ENCODE results near the gene BRMS1L.
"Not testable (repeated sequence)": the region's sequence is repeated elsewhere in the genome, so short reads cannot be mapped to it uniquely, and the experiment has no call there.

BRMS1L gene

DNA sequence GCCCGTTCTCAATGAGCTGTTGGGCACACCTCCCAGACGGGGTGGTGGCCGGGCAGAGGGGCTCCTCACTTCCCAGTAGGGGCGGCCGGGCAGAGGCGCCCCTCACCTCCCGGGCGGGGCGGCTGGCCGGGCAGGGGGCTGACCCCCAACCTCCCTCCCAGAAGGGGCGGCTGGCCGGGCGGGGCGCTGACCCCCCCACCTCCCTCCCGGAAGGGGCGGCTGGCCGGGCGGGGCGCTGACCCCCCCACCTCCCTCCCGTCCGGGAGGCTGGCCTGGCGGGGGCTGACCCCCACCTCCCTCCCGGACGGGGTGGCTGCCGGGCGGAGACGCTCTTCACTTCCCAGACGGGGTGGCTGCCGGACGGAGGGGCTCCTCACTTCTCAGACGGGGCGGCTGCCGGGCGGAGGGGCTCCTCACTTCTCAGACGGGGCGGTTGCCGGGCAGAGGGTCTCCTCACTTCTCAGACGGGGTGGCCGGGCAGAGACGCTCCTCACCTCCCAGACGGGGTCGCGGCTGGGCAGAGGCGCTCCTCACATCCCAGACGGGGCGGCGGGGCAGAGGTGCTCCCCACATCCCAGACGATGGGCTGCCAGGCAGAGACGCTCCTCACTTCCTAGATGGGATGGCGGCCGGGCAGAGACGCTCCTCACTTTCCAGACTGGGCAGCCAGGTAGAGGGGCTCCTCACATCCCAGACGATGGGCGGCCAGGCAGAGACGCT is 1.5 kb upstream of the BRMS1L start:
- H2AK5ac ChIP-seq (ENCODE audit: low read length); H3K14ac ChIP-seq (ENCODE audit: low read length); H3K23ac ChIP-seq (ENCODE audit: low read length); H4K91ac ChIP-seq (ENCODE audit: low read depth, low read length); H3K79me1 ChIP-seq (ENCODE audit: low read length); H3K27me3 ChIP-seq (ENCODE audit: insufficient read depth, low read length); H3K18ac ChIP-seq (ENCODE audit: low read length); H4K12ac ChIP-seq (ENCODE audit: low read depth, low read length); DNase-seq; H3K27ac ChIP-seq (ENCODE audit: low read depth, low read length); H3K9ac ChIP-seq (ENCODE audit: low read length); H4K8ac ChIP-seq (ENCODE audit: low read depth, low read length); H3K4ac ChIP-seq (ENCODE audit: low read depth, low read length); H2BK12ac ChIP-seq (ENCODE audit: low read length); H3K79me2 ChIP-seq (ENCODE audit: control insufficient read depth, insufficient read depth, low read length, poor library complexity); H3K4me3 ChIP-seq (ENCODE audit: low read depth, low read length); H3K4me2 ChIP-seq (ENCODE audit: low read length); H2AFZ ChIP-seq (ENCODE audit: insufficient read depth, low read length, poor library complexity); H3K4me1 ChIP-seq (ENCODE audit: control insufficient read depth in 1 of 2, insufficient read depth in 2 of 2, low read length in 2 of 2); H2BK5ac ChIP-seq (ENCODE audit: low read depth, low read length, poor library complexity); H3K36me3 ChIP-seq (ENCODE audit: control insufficient read depth in 1 of 2, insufficient read depth in 2 of 2, low read length in 2 of 2); H2BK120ac ChIP-seq (ENCODE audit: insufficient read depth, low read length, poor library complexity); H3K9me3 ChIP-seq (ENCODE audit: insufficient read depth, low read depth, low read length): not testable (repeated sequence)
- no CpG with 5 or more reads among the region's 55 CpGs for WGBS (ENCODE audit: extremely low coverage, insufficient coverage, insufficient read length)

GRCh38 chr14:35825968-35826217 is 245 bp upstream of the BRMS1L start:
- no CpG with 5 or more reads among the region's 6 CpGs for WGBS (ENCODE audit: extremely low coverage, insufficient coverage, insufficient read length)
- H4K8ac ChIP-seq (ENCODE audit: low read depth, low read length): no peak overlapping the region
- no peaks in the 10 kb centered on the region for H3K9me3 ChIP-seq (ENCODE audit: insufficient read depth, low read depth, low read length)

GRCh38 chr14:35826952-35827416 is 846 bp downstream of the BRMS1L start:
- no peak overlapping the region for H4K12ac ChIP-seq (ENCODE audit: low read depth, low read length)
- H3K4me1 ChIP-seq (ENCODE audit: control insufficient read depth in 1 of 2, insufficient read depth in 2 of 2, low read length in 2 of 2): peaks cover 0 to 2% of the 10 kb centered on the region in 2 experiments
- peaks cover 5% of the 10 kb centered on the region for H3K79me1 ChIP-seq (ENCODE audit: low read length)
- no peak overlapping the region for H3K23ac ChIP-seq (ENCODE audit: low read length)
- H3K4me3 ChIP-seq (ENCODE audit: low read depth, low read length): peak overlapping the region; percentile 92
- no peak overlapping the region for H3K4ac ChIP-seq (ENCODE audit: low read depth, low read length)
- H3K9me3 ChIP-seq (ENCODE audit: insufficient read depth, low read depth, low read length): no peaks in the 10 kb centered on the region
- no peaks in the 10 kb centered on the region for H3K27me3 ChIP-seq (ENCODE audit: insufficient read depth, low read length)
- peak overlapping the region; percentile 22 for H3K27ac ChIP-seq (ENCODE audit: low read depth, low read length)
- no peak for DNase-seq
- no peak overlapping the region for H3K18ac ChIP-seq (ENCODE audit: low read length)
- H4K91ac ChIP-seq (ENCODE audit: low read depth, low read length): no peak overlapping the region
- peaks cover 3 to 4% of the 10 kb centered on the region in 2 experiments for H3K36me3 ChIP-seq (ENCODE audit: control insufficient read depth in 1 of 2, insufficient read depth in 2 of 2, low read length in 2 of 2)
- no peak overlapping the region for H4K8ac ChIP-seq (ENCODE audit: low read depth, low read length)
- no peak overlapping the region for H3K14ac ChIP-seq (ENCODE audit: low read length)
- no CpG with 5 or more reads among the region's 11 CpGs for WGBS (ENCODE audit: extremely low coverage, insufficient coverage, insufficient read length)
- no peak overlapping the region for H2AK5ac ChIP-seq (ENCODE audit: low read length)
- H3K4me2 ChIP-seq (ENCODE audit: low read length): peak overlapping the region; percentile 78
- H3K9ac ChIP-seq (ENCODE audit: low read length): peak overlapping the region; percentile 49
- peaks cover 2% of the 10 kb centered on the region for H3K79me2 ChIP-seq (ENCODE audit: control insufficient read depth, insufficient read depth, low read length, poor library complexity)
- H2AFZ ChIP-seq (ENCODE audit: insufficient read depth, low read length, poor library complexity): peak overlapping the region; percentile 14
- H2BK120ac ChIP-seq (ENCODE audit: insufficient read depth, low read length, poor library complexity): no peak overlapping the region
- no peak overlapping the region for H2BK12ac ChIP-seq (ENCODE audit: low read length)
- H2BK5ac ChIP-seq (ENCODE audit: low read depth, low read length, poor library complexity): peak overlapping the region; percentile 8

More at GRCh38 chr14:35825968-35826217, 245 bp upstream of the BRMS1L start:
- Histone ChIP-seq H2AFZ (ENCODE audit: insufficient read depth, low read length, poor library complexity) (no peak overlapping the region), H3K4me1 (ENCODE audit: control insufficient read depth in 1 of 2, insufficient read depth in 2 of 2, low read length in 2 of 2) (peaks cover 0 to 2% of the 10 kb centered on the region in 2 experiments), H3K4me2 (ENCODE audit: low read length) (peak overlapping the region; percentile 53), H4K12ac (ENCODE audit: low read depth, low read length) (no peak overlapping the region), H3K4ac (ENCODE audit: low read depth, low read length) (no peak overlapping the region), H3K14ac (ENCODE audit: low read length) (no peak overlapping the region), H2BK120ac (ENCODE audit: insufficient read depth, low read length, poor library complexity) (no peak overlapping the region), H3K9ac (ENCODE audit: low read length) (no peak overlapping the region), H3K27me3 (ENCODE audit: insufficient read depth, low read length) (no peaks in the 10 kb centered on the region), H3K4me3 (ENCODE audit: low read depth, low read length) (no peak overlapping the region), H3K79me2 (ENCODE audit: control insufficient read depth, insufficient read depth, low read length, poor library complexity) (peaks cover 2% of the 10 kb centered on the region), H2BK5ac (ENCODE audit: low read depth, low read length, poor library complexity) (no peak overlapping the region), H3K27ac (ENCODE audit: low read depth, low read length) (no peak overlapping the region), H3K79me1 (ENCODE audit: low read length) (peaks cover 5% of the 10 kb centered on the region), H3K18ac (ENCODE audit: low read length) (no peak overlapping the region), H3K23ac (ENCODE audit: low read length) (no peak overlapping the region), H4K91ac (ENCODE audit: low read depth, low read length) (no peak overlapping the region), H2AK5ac (ENCODE audit: low read length) (no peak overlapping the region), H3K36me3 (ENCODE audit: control insufficient read depth in 1 of 2, insufficient read depth in 2 of 2, low read length in 2 of 2) (no peaks in the 10 kb centered on the region), H2BK12ac (ENCODE audit: low read length) (no peak overlapping the region)
- DNase-seq: no peak

GRCh38 chr14:35827678-35828472 is 1.7 kb downstream of the BRMS1L start:
- no peak overlapping the region for H3K4me3 ChIP-seq (ENCODE audit: low read depth, low read length)
- H2BK120ac ChIP-seq (ENCODE audit: insufficient read depth, low read length, poor library complexity): no peak overlapping the region
- WGBS (ENCODE audit: extremely low coverage, insufficient coverage, insufficient read length): no CpG with 5 or more reads among the region's 11 CpGs
- H3K9me3 ChIP-seq (ENCODE audit: insufficient read depth, low read depth, low read length): no peaks in the 10 kb centered on the region
- no peak overlapping the region for H2BK12ac ChIP-seq (ENCODE audit: low read length)
- H3K27me3 ChIP-seq (ENCODE audit: insufficient read depth, low read length): no peaks in the 10 kb centered on the region
- H4K91ac ChIP-seq (ENCODE audit: low read depth, low read length): no peak overlapping the region
- peak overlapping the region; percentile 78 for H3K4me2 ChIP-seq (ENCODE audit: low read length)
- H3K4me1 ChIP-seq (ENCODE audit: control insufficient read depth in 1 of 2, insufficient read depth in 2 of 2, low read length in 2 of 2): peaks cover 0 to 2% of the 10 kb centered on the region in 2 experiments
- H3K27ac ChIP-seq (ENCODE audit: low read depth, low read length): no peak overlapping the region
- no peak overlapping the region for H4K8ac ChIP-seq (ENCODE audit: low read depth, low read length)
- no peak overlapping the region for H3K4ac ChIP-seq (ENCODE audit: low read depth, low read length)
- DNase-seq: no peak
- peaks cover 2% of the 10 kb centered on the region for H3K79me2 ChIP-seq (ENCODE audit: control insufficient read depth, insufficient read depth, low read length, poor library complexity)
- H3K14ac ChIP-seq (ENCODE audit: low read length): no peak overlapping the region
- H2AK5ac ChIP-seq (ENCODE audit: low read length): no peak overlapping the region
- no peak overlapping the region for H3K18ac ChIP-seq (ENCODE audit: low read length)
- H3K79me1 ChIP-seq (ENCODE audit: low read length): peaks cover 5% of the 10 kb centered on the region
- no peak overlapping the region for H3K23ac ChIP-seq (ENCODE audit: low read length)
- H3K36me3 ChIP-seq (ENCODE audit: control insufficient read depth in 1 of 2, insufficient read depth in 2 of 2, low read length in 2 of 2): peaks cover 3 to 4% of the 10 kb centered on the region in 2 experiments
- H3K9ac ChIP-seq (ENCODE audit: low read length): no peak overlapping the region
- H2AFZ ChIP-seq (ENCODE audit: insufficient read depth, low read length, poor library complexity): no peak overlapping the region
- no peak overlapping the region for H4K12ac ChIP-seq (ENCODE audit: low read depth, low read length)
- H2BK5ac ChIP-seq (ENCODE audit: low read depth, low read length, poor library complexity): no peak overlapping the region
